Nephron progenitor cell (in vitro differentiated cells): Measurements from ENCODE around the gene SLC25A19.

Experiments
- DNase-seq: peaks from one replicate; pipeline ENCODE4 v3.0.0; 2021
- H3K27ac Mint-ChIP-seq: 2 replicates; pipeline ENCODE4 v1.8.0; 2021; ENCODE audit warnings: mild to moderate bottlenecking, moderate library complexity, mixed read lengths
- H3K27me3 Mint-ChIP-seq: 2 replicates; pipeline ENCODE4 v1.8.0; 2021; ENCODE audit warnings: mild to moderate bottlenecking, low read depth, mixed read lengths; ENCODE audit not compliant: poor library complexity
- H3K36me3 Mint-ChIP-seq: 2 replicates; pipeline ENCODE4 v1.8.0; 2021; ENCODE audit warnings: low read depth, mixed read lengths
- H3K4me1 Mint-ChIP-seq: 2 replicates; pipeline ENCODE4 v1.8.0; 2021; ENCODE audit warnings: mixed read lengths
- H3K4me3 Mint-ChIP-seq: 2 replicates; pipeline ENCODE4 v1.8.0; 2021; ENCODE audit warnings: mild to moderate bottlenecking, moderate library complexity, mixed read lengths
- H3K9me3 Mint-ChIP-seq: 2 replicates; pipeline ENCODE4 v1.8.0; 2021; ENCODE audit warnings: mild to moderate bottlenecking, moderate library complexity, mixed read lengths
- TF ChIP-seq, protein P1 (sequence below): fragments of 200-600 bp; sonication (generic); IDR thresholded peaks from 2 replicates; pipeline ENCODE4 v1.5.0; 2021; ENCODE audit warnings: antibody characterized with exemption

SLC25A19 gene

DNA sequence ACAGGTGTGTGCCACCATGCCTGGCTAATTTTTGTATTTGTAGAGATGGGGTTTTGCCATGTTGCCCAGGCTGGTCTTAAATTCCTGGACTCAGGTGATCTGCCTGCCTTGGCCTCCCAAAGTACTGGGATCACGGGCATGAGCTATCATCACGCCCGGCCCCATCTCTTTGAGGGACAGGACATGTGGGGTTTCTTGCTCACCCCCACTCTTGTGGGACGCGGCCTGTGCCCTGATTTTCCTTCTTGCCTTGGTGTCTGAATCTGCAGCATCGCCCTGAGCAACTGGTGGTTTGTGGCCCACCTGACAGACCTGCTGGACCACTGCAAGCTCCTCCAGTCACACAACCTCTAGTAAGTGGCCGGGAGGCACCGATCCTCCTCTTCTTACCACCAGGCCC, 58.2 kb downstream of the SLC25A19 start:
- Mint-ChIP-seq H3K4me1 (no peaks in the 10 kb centered on the region), H3K4me3 (no peak overlapping the region), H3K36me3 (peaks cover 64% of the 10 kb centered on the region), H3K27ac (no peak overlapping the region), H3K9me3 (no peaks in the 10 kb centered on the region), H3K27me3 (no peaks in the 10 kb centered on the region)
- TF ChIP-seq, protein P1, sequence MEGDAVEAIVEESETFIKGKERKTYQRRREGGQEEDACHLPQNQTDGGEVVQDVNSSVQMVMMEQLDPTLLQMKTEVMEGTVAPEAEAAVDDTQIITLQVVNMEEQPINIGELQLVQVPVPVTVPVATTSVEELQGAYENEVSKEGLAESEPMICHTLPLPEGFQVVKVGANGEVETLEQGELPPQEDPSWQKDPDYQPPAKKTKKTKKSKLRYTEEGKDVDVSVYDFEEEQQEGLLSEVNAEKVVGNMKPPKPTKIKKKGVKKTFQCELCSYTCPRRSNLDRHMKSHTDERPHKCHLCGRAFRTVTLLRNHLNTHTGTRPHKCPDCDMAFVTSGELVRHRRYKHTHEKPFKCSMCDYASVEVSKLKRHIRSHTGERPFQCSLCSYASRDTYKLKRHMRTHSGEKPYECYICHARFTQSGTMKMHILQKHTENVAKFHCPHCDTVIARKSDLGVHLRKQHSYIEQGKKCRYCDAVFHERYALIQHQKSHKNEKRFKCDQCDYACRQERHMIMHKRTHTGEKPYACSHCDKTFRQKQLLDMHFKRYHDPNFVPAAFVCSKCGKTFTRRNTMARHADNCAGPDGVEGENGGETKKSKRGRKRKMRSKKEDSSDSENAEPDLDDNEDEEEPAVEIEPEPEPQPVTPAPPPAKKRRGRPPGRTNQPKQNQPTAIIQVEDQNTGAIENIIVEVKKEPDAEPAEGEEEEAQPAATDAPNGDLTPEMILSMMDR: no peak
- DNase-seq: no peak

DNA sequence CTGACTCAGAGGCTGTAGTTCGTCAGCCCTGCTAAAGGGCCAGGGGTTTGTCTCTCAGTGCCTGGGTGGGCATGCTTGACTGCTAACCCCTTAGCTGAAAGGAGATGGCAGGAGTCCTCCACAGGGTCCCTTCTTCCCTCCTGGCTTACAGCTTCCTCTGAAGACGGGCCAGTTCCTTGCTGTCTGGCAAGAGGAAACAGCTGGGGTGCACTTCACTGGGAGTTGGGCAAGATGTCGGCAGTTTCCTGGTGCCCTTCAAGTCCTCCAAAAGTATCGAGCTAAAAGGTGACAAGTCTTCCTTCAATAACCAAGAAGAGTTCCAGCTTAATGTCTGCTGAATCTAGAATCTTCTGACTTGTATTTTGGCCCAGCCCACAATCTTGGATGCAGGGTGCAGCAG, 60.4 kb downstream of the SLC25A19 start:
- Mint-ChIP-seq H3K27ac (no peak overlapping the region), H3K9me3 (no peaks in the 10 kb centered on the region), H3K4me1 (no peaks in the 10 kb centered on the region), H3K4me3 (no peak overlapping the region), H3K27me3 (no peaks in the 10 kb centered on the region), H3K36me3 (peaks cover 68% of the 10 kb centered on the region)
- no peak for DNase-seq
- TF ChIP-seq, protein P1: no peak

DNA sequence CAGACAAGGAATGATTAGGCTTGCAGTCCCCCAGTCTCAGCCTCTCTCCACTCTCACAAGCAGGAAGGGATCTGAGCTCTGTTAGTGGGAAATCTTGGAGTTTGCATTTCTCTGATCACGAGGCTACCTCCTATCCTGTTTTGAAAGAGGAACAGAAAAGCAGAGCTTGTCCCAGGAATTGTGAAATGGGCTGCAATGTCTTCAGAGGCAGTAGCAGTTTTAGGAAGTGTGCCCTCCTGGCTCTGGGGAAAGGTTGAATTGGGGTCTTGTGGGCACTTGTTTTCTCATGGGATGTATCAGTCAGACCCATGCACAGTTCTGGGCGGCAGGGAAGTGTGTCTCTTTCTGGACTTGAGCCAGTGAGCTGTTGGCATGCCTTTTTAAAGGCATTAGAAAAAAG, 60.9 kb downstream of the SLC25A19 start:
- Mint-ChIP-seq H3K36me3 (peaks cover 69% of the 10 kb centered on the region), H3K27me3 (no peaks in the 10 kb centered on the region), H3K4me1 (no peaks in the 10 kb centered on the region), H3K27ac (no peak overlapping the region), H3K4me3 (no peak overlapping the region), H3K9me3 (no peaks in the 10 kb centered on the region)
- no peak for DNase-seq
- TF ChIP-seq, protein P1: no peak

DNA sequence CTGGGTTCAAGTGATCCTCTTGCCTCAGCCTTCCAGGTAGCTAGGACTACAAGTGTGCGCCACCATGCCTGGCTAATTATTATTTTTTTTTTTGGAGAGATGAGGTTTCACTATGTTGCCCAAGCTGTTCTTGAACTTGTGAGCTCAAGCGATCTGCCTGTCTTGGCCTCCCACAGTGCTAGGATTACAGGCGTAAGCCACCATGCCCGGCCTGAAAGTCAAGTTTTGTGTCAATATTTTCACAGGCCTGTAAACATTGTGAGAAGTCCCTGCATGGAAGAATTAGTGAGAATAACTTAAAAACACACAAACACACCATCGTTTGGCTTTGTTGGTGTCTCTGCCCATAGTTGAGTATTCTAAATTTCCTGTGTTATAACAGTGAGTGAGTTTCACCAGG, 61.5 kb downstream of the SLC25A19 start:
- TF ChIP-seq, protein P1: no peak
- Mint-ChIP-seq H3K4me3 (no peak overlapping the region), H3K27ac (no peak overlapping the region), H3K9me3 (no peaks in the 10 kb centered on the region), H3K27me3 (no peaks in the 10 kb centered on the region), H3K4me1 (no peaks in the 10 kb centered on the region), H3K36me3 (peaks cover 68% of the 10 kb centered on the region)
- DNase-seq: no peak

DNA sequence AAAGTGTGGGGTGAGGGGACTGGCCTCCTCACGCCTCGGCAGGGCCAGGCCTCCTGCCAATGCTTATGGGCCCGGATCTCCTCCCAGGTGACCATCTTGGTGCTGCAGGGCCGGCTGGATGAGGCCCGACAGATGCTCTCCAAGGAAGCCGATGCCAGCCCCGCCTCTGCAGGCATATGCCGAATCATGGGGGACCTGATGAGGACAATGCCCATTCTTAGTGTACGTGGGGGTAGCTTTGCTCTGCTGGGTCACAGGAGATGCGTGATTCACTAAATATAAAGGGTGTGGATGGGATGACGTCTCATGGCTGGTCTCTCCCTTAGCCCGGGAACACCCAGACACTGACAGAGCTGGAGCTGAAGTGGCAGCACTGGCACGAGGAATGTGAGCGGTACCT, 64.2 kb downstream of the SLC25A19 start:
- no peaks in the 10 kb centered on the region for H3K27me3 Mint-ChIP-seq
- peaks cover 59% of the 10 kb centered on the region for H3K36me3 Mint-ChIP-seq
- DNase-seq: no peak
- H3K9me3 Mint-ChIP-seq: no peaks in the 10 kb centered on the region
- TF ChIP-seq, protein P1: no peak
- H3K4me3 Mint-ChIP-seq: no peak overlapping the region
- H3K27ac Mint-ChIP-seq: no peak overlapping the region
- no peaks in the 10 kb centered on the region for H3K4me1 Mint-ChIP-seq
